Lower lobe of right lung (tissue), 2 donors: ENCODE data around the gene KRT2. TPM values are rescaled to one million over a fixed set of nuclear protein-coding genes. Genes with fewer than 3 reads are reported as not detected.

Source experiments
- ATAC-seq, 2 donors: fragments of 200-7000 bp; cut with Tn5 transposase; one replicate each; pipeline ENCODE4 v1.9.1; 2020 to 2022; ENCODE audit warnings: mild to moderate bottlenecking in 2 of 2, moderate library complexity in 2 of 2
- DNase-seq: peaks from one replicate; pipeline ENCODE4 v3.0.0-alpha.2; 2020
- H3K27ac ChIP-seq: fragments of 200-600 bp; one replicate; pipeline ENCODE4 v1.8.0; 2022
- H3K27me3 ChIP-seq: fragments of 200-600 bp; one replicate; pipeline ENCODE4 v1.8.0; 2022; ENCODE audit warnings: low read depth
- H3K36me3 ChIP-seq: fragments of 200-600 bp; one replicate; pipeline ENCODE4 v1.8.0; 2022; ENCODE audit warnings: mild to moderate bottlenecking
- H3K4me1 ChIP-seq: fragments of 200-600 bp; one replicate; pipeline ENCODE4 v1.8.0; 2022
- H3K4me3 ChIP-seq: fragments of 200-600 bp; one replicate; pipeline ENCODE4 v1.8.0; 2022; ENCODE audit warnings: mild to moderate bottlenecking
- H3K9me3 ChIP-seq: fragments of 200-600 bp; one replicate; pipeline ENCODE4 v1.8.0; 2022
- CTCF ChIP-seq: fragments of 200-600 bp; IDR thresholded peaks from one replicate; pipeline ENCODE4 v1.8.0; 2022; ENCODE audit warnings: antibody characterized with exemption, mild to moderate bottlenecking
- intact Hi-C: fragments of 100-400 bp; cut with DNase I; formaldehyde crosslinking; loops from one replicate; pipeline ENCODE4 v1.11.0; 2022
- total RNA-seq: library from RNA; stranded (reverse); fragmentation: NEBNext Ultra II Directional; extraction: Animal tissue kit (Norgen Biotek cat#: 25700); gene quantifications from one replicate; pipeline ENCODE4 v1.2.1, GENCODE V29; 2021
- donor health status: DM: no; HTN: yes; CAD: no; lungs with severe emphysema.

Gene KRT2
- total RNA-seq, 1 donor from 2014 or later, result not detected

GRCh38 chr12:52627395-52628110 is 24.5 kb downstream of the KRT2 start:
- Histone ChIP-seq H3K27ac (no peak overlapping the region), H3K36me3 (no peaks in the 10 kb centered on the region), H3K27me3 (peaks cover 4% of the 10 kb centered on the region), H3K4me1 (no peaks in the 10 kb centered on the region), H3K9me3 (no peaks in the 10 kb centered on the region), H3K4me3 (no peak overlapping the region)
- TF ChIP-seq CTCF, result no peak
- DNase-seq (no peak), ATAC-seq (no peak)
- intact Hi-C loops, result no loop called here

GRCh38 chr12:52622349-52622748 is 29.7 kb downstream of the KRT2 start:
- no peak for TF ChIP-seq CTCF
- no peaks in the 10 kb centered on the region for H3K36me3 ChIP-seq
- DNase-seq (no peak), ATAC-seq (no peak)
- no peaks in the 10 kb centered on the region for H3K27me3 ChIP-seq
- no peak overlapping the region for H3K27ac ChIP-seq
- no peak overlapping the region for H3K4me3 ChIP-seq
- intact Hi-C loops, result no loop called here
- H3K4me1 ChIP-seq, result no peaks in the 10 kb centered on the region
- H3K9me3 ChIP-seq, result no peaks in the 10 kb centered on the region

- ATAC-seq, result no peak
- H3K27ac ChIP-seq, result no peak overlapping the region
These were observed 33.1 kb downstream of the KRT2 start for GRCh38 chr12:52618866-52619265.

GRCh38 chr12:52618216-52618615 is 33.8 kb downstream of the KRT2 start, which contains the start of gene KRT73:
Gene KRT73, minus strand, starts transcription at chr12:52618559. Its CDS starts 35 bp downstream, at chr12:52618524.
- TF ChIP-seq CTCF, result no peak
- Histone ChIP-seq H3K36me3 (no peaks in the 10 kb centered on the region), H3K4me1 (no peaks in the 10 kb centered on the region), H3K27ac (no peak within 1 kb of the TSS), H3K27me3 (peaks cover 12% of the 10 kb centered on the region), H3K9me3 (no peaks in the 10 kb centered on the region), H3K4me3 (no peak within 1 kb of the TSS)
- ATAC-seq (no peak), DNase-seq (no peak)
- intact Hi-C loops, result no loop called here

More at GRCh38 chr12:52618866-52619265, 33.1 kb downstream of the KRT2 start:
- Histone ChIP-seq H3K4me1 (no peaks in the 10 kb centered on the region), H3K36me3 (no peaks in the 10 kb centered on the region), H3K9me3 (no peaks in the 10 kb centered on the region), H3K27me3 (peaks cover 6% of the 10 kb centered on the region), H3K4me3 (no peak overlapping the region)
- intact Hi-C loops, result no loop called here
- TF ChIP-seq CTCF, result no peak
- no peak for DNase-seq

- H3K4me1 ChIP-seq, result no peaks in the 10 kb centered on the region
- intact Hi-C loops, result no loop called here
- no peak for ATAC-seq
- H3K27me3 ChIP-seq, result peaks cover 12% of the 10 kb centered on the region
- no peak overlapping the region for H3K4me3 ChIP-seq
- H3K36me3 ChIP-seq, result no peaks in the 10 kb centered on the region
- no peak for TF ChIP-seq CTCF
- DNase-seq, result no peak
- no peak overlapping the region for H3K27ac ChIP-seq
- H3K9me3 ChIP-seq, result no peaks in the 10 kb centered on the region
These were observed 34.6 kb downstream of the KRT2 start for GRCh38 chr12:52617403-52617785.
